ENCODE results near the gene INA. TPM values are rescaled to one million over a fixed set of nuclear protein-coding genes. Genes with fewer than 3 reads are reported as not detected.

The INA gene
- polyA plus RNA-seq, 5 donors = 0.30 to 0.53 (median 0.46) TPM

Other genes starting within 250 kb of the INA start
- gene NT5C2, start 83.9 kb upstream of the INA start, polyA plus RNA-seq (ENCODE audit: insufficient read depth in 1 of 5, insufficient read length in 5 of 5, low replicate concordance in 1 of 5) = 100 to 1,000 TPM in 4 of 5 donors, 10 to 100 TPM in 1; 95.8 to 184 (median 164) TPM
- under 1 TPM in 4 of 5 donors, not detected in 1; 0.09 to 0.28 (median 0.13) TPM for gene RPEL1, start 31.3 kb upstream of the INA start, polyA plus RNA-seq (ENCODE audit: insufficient read depth in 1 of 5, insufficient read length in 5 of 5, low replicate concordance in 1 of 5)
- 10 to 100 TPM; 11.6 to 16.2 (median 12.8) TPM for gene PCGF6, start 74.0 kb downstream of the INA start, polyA plus RNA-seq (ENCODE audit: insufficient read depth in 1 of 5, insufficient read length in 5 of 5, low replicate concordance in 1 of 5)
- gene TAF5, start 90.8 kb downstream of the INA start, polyA plus RNA-seq (ENCODE audit: insufficient read depth in 1 of 5, insufficient read length in 5 of 5, low replicate concordance in 1 of 5) = 1 to 10 TPM; 5.6 to 8.8 (median 7.5) TPM
- gene ATP5MK, start 119.3 kb downstream of the INA start, polyA plus RNA-seq (ENCODE audit: insufficient read depth in 1 of 5, insufficient read length in 5 of 5, low replicate concordance in 1 of 5) = 100 to 1,000 TPM; 142 to 196 (median 171) TPM
- 10 to 100 TPM; 33.3 to 42.9 (median 36.2) TPM for gene PDCD11, start 119.5 kb downstream of the INA start, polyA plus RNA-seq (ENCODE audit: insufficient read depth in 1 of 5, insufficient read length in 5 of 5, low replicate concordance in 1 of 5)
- gene CALHM2, start 175.2 kb downstream of the INA start, polyA plus RNA-seq (ENCODE audit: insufficient read depth in 1 of 5, insufficient read length in 5 of 5, low replicate concordance in 1 of 5) = 10 to 100 TPM; 13.5 to 18.9 (median 15.0) TPM
- under 1 TPM in 4 of 5 donors, not detected in 1; 0.05 to 0.12 (median 0.06) TPM for gene CALHM1, start 181.8 kb downstream of the INA start, polyA plus RNA-seq (ENCODE audit: insufficient read depth in 1 of 5, insufficient read length in 5 of 5, low replicate concordance in 1 of 5)
- gene CALHM3, start 202.1 kb downstream of the INA start, polyA plus RNA-seq (ENCODE audit: insufficient read depth in 1 of 5, insufficient read length in 5 of 5, low replicate concordance in 1 of 5) = not detected
- 1 to 10 TPM in 4 of 5 donors, under 1 TPM in 1; 0.99 to 2.7 (median 1.3) TPM for gene NEURL1, start 216.6 kb downstream of the INA start, polyA plus RNA-seq (ENCODE audit: insufficient read depth in 1 of 5, insufficient read length in 5 of 5, low replicate concordance in 1 of 5)